Stimulated activated CD8-positive, alpha-beta memory T cell treated with anti-CD3 and anti-CD28 coated beads, Interleukin-12 subunit alpha, Interleukin-12 subunit beta, amount 100 ng/mL, for 24 hours (primary cell): Measurements from ENCODE around the gene VIPR2.

ENCODE experiments used
- DNase-seq: peaks from one replicate; pipeline ENCODE4 v3.0.0-alpha.2; 2020; ENCODE audit errors: extremely low read depth

Gene VIPR2

DNA sequence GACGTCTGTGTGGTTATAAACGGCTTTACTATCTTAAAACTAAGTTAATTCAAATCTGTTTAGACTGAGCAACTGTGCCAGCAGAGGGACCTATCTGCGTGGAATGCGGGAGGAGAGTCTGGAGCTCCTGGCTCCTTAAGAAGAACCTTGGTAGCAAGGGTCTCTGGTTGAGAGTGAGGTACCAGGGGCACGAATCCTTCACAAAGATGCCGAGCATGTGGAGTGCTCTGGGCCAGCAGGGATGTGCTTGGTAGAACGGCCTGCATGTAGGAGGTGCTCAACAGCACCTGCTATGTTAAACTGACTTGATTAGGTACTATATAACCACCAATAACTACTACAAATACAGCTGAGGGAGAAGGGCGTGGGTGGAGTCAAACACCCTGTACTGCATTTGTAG, 102.6 kb downstream of the VIPR2 start:
- DNase-seq = no peak

DNA sequence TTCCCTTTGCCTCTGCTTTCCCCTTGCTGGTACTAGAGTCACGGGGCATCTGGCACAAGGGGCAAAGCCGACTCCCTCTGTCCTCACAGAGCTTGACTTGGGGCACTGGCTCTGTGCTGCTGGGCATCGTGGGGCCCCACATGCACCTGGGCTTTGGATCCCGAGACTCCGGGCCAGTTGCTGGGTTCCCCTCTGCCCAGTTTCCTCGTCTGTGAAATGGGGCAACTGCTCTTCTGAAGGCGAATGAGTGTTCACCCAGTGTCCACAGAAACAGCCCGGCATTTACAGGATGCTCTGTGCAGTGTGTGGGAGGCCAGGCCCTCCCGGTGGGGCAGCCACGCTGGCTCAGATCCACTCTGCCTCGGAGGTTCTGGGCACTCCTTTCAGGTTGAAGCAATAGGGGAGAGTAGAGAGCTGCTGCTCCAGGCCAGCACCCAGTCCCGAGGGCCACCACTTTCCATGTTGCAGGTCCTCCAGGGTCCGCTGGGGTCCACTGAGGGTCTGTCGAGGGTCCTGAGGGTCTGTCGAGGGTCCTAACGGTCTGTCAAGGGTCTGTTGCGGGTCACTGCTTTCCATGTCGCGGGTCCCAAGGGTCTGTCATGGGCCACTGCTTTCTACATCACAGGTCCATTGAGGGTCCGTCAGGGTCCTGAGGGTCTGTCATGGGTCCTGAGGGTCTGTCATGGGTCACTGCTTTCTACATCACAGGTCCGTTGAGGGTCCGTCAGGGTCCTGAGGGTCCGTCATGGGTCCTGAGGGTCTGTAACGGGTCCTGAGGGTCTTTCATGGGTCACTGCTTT, 103.6 kb downstream of the VIPR2 start:
- DNase-seq = no peak

DNA sequence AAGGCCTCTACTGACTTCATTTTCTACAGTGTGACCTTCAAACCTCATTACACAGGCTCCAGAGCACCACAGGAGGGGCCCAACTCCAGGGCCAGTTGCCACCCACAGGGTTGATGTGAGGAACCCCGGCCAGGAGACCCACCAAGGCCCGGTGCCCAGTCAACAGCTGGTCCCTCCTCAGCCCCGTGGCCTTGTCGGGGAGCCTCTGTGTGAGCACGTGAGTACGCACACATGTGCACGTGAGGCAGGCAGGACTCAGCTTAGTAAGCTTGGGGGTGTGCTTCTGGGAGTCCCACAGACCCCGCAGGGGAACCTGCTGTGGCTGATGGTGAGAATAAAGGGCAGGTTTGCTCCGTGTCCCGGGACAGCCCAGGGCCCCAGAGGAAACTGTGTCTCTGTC, 104.5 kb downstream of the VIPR2 start:
- DNase-seq = no peak

DNA sequence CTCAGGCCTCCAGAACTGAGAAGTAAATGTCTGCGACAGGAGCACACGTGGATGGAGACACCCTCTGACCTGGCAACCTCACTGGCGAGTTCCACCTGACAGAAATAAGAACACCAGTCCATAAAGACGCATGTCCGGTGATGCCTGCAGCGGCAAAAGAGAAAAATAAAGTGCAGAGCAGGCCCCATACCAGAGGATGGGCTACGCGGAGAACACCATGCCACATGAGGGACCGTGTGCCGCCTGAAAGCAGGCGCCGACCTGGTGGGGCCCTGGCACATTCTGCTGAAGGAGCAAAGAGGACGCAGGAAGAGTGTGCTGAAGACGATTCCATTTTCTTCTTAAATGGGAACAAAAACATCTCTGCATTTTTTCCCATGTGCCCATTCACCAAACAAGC, 105.0 kb downstream of the VIPR2 start:
- DNase-seq = no peak

DNA sequence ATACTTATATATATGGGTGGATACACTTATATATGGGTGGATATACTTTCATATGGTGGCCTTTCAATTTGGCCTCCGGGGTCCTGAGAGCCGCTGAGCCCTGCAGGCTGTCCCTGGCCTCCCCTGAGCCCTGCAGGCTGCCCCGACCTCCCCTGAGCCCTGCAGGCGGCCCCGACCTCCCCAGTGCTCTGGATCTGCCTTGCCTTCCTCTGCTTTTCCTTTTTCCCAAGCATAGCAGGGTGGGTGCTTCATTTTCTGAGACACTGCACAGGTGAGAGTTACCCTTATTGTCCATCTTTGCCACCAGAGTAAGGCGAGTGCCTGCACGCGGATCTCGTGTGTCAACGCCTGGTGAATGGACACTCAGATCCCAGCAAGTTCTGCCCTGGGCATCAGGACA, 106.6 kb downstream of the VIPR2 start:
- no peak for DNase-seq

DNA sequence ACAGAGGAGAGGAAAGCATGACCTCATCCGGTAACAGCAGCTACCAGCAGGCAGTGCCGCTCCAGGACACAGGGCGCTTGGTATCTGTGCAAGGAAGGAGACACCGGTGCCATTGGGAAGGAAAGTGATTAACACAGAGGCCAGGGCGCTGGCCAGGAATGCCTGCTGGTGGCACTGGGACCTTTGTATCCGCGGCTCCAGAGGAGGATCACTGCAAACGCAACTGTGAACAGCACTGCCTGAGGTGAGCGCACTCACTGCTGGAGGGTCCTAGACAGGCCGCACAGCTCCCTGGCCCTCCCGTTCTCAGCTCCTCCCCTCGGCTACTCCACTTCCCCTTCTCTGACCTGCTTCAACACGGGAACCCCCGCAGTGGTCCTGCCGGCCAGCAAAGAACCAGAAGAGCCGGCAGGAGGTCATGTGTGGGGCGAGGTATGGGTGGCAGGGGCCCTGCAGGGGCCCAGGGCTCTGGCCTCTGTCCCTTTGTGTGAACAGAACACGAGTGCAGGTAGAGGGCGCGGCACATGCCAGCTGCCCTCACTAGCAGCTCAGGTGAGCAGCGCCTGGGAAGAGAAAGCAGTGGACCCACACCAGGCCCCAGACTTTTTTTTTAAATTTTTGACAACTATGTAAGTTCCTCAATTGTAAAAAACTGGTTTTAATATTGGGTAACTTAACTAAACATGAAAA, 107.6 kb downstream of the VIPR2 start:
- no peak for DNase-seq

DNA sequence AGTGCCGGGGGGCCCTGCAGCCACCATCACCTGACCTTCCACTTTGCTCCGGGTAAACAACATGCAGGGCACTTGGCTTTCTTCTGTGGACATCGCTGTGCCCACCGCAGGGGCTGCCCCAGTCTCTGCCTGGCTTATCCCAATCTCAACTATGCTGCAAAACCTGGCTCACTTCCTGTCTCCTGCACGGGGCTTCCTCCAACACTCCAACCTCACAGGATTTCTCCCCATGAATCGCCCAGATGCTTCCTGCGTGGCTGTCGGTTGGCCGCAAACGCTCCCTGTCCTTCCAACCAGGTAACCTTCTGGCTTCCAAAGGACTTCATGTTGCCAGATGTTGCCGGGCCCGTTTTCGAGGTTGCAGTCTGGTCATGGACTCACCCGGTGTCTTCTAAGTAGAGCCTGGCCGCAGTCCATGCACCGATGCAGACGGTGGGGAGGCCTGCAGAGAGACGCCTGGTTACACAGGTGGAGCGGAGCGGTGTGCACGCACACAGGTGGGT, 109.0 kb downstream of the VIPR2 start:
- DNase-seq = no peak

DNA sequence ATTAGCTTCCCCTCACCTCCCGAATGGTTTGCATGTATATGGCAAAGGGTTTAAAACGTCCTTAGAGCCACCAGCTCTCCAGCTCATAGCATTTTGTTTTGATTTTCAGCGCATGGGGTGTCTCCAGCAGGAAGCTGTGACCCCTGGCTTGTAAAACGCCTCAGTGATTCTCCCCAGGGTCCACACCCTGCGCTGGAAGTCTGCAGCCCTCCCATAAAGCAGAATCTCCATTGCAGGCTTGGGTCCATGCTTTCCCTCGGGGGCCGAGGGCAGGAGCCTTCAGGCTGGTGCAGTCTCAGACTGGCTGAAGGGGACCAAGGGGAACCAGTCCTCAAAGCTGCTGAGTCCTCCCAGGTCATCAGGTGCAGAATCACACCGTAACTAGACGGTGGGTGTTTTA, 109.7 kb downstream of the VIPR2 start:
- DNase-seq = no peak

DNA sequence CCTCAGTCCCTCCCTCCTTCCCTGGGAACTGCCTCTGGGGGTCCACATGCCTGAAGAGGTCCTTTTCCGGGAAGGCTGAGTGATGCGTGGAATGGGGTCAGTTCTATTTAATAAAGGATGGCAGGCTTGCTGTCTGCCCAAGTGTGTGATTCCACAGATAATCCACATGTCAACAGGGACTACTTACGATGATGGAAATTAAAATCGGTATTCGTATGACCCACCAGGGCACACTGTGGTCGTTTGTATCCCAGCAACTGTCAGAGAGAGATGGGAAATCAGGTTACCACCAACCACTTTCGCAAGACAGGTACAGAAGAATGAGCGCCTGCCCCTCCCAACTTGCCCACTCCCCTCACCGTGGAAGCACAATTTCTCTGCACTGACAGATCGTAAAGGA, 110.3 kb downstream of the VIPR2 start:
- DNase-seq = no peak

DNA sequence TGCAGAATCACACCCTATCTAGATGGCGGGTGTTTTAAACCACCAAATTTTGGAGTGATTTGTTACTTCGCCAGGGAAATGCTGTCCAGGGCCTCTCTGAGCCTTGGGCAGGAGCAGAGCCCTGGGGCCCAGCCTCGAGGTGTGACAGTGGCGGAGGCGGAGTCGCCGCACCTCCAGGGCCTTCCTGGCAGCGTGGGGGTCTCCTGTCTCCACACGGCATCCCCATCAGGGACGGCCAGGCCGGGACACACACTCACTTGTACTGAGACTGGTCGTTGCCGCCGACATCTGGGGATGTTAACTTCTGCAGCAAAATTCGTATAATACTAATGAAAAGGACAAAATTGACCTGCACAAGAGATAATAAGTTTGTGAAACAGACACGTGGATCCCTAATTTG, 110.7 kb downstream of the VIPR2 start:
- no peak for DNase-seq

DNA sequence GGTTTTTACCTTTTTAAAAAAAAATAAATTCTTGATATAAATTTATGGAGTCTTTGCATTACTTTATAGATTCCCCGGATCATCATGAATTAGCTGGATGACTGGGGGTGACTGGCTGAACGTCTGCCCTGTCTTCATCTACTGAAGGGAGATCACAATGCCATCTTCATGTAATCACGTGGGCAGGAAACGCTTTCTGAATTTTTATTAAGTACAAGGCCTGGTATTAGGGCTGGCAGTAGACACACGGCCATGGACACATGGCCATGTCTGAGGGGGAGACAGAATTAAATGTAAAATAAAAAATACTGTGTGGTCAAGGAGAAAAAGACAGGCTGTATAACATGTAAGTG, 111.2 kb downstream of the VIPR2 start:
- no peak for DNase-seq

DNA sequence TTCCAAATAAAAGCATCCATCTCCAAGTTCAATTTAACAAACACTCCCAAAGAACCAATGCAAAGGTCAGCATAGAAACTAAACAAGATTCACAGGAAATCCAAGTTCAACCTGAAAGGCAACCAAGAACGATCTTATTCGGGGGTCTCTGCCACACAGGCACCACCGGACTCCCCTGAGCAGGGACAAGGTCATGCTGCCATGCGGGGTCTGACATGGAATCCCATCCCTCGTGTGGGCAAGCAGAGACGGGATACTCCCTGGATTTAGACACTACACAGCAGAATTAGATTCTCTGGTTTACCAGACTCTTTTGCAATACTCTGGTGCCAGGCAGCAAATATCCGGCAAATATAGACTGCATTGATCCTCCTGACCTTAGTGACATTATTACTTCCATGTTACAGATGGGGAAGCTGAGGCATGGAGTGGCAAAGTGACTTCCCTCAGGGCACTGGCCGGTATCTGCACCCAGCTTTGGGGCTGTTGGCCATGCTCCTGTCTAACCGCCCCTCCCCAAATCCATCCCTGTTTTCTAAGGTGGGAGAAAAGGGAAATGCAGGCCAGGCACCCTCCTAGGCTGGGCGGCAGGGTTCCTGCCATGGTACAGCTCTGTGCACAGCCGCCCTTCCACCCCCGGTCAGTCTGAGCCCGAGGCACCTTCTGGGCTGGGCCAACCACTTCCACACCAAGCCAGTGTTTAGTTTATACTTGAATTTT, 111.8 kb downstream of the VIPR2 start:
- no peak for DNase-seq

DNA sequence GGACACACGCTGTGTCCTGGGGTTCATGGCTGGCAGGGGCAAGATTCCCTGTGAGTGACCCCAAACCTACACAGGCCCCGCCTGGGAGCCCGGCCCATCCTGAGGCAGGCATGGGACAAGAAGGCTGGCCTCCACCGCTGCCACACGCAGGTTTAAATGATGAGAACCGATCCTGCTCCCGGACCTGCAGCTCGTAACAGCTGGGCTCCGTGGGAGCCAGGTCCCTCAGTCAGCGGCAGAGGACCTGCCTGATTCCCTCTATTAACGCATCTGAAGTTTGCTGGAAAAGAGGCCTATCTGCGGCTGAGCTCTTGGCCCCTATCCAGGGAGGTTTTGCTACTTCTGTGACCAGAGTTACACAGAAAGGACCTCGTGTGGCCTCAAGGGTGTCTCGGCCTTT, 112.3 kb downstream of the VIPR2 start:
- DNase-seq = no peak

DNA sequence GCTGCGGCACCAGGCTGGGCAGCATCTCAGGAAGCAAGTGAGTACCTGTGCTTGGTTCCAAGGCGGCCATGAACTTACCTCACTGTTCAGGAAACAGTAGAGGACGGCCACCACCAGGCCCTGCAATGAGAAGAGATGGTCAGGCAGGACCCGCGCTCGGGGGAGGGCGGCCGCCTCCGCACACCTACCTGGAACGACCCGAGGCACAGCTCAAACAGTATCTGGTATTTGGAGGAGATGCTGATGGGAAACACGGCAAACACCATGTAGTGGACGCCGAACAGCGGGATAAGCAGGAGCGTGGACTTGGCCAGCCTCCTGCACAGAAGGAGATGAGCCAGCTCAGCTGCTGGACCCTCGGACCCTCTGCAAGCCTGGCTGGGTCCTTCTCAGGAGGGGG, 112.9 kb downstream of the VIPR2 start:
- DNase-seq = no peak

DNA sequence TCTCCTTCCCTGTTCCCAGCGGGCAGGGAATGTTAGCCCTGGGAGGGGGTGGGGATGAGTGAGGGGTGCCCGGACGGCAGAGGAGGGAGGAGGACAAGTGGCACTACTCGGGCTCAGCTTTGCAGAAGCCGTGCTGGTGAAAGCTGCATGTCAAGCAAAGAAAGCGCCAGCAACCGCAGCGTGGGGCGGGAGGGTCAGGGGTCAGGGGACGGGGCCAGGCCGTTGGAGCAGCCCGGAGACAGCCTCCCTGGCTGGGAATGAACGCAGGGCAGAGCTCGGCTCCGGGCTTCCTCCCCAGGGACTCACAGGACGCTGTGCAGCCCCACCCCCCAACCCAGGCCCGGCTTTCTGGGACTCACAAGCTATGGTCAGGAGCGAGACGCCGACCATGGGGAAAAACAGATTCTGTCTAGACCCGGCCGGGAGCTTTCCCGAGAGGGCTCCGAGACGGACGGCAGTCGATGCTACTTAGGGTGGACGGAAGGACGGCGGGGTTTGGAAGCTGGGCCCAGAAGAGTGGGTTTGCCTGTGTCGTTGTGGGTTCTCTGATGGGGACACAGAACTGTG, 113.4 kb downstream of the VIPR2 start:
- no peak for DNase-seq

DNA sequence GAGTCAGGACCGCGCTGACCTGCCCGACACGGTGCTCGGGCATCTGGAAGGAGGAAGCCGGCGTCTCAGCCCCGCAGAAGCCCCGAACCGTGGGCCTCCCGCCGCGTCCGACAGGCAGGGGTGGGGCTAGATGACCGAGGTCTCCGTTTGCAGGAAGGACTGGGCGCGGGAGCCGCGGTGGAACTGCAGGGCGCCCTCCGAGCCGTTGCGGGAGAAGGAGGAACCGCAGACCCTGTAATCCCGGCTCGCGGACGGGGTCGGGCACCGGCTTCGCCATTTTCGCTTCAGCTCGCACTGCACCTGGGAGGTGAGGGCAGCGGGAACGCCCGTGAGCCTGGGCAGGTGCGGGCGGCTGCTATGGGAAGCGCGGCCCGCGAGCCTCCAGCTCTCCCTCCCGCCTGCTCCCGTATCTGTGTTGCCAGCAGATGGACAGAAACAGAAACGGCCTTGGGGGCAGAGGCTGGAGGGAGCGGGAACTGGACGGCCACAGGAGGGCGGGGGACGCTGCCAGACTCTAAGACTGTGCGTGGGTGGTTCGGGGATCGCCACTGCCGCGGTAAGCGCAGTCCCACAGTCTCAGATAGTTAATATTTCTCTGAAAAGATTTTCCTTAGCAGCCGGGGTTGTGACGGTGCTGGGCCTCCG, 114.1 kb downstream of the VIPR2 start:
- no peak for DNase-seq

DNA sequence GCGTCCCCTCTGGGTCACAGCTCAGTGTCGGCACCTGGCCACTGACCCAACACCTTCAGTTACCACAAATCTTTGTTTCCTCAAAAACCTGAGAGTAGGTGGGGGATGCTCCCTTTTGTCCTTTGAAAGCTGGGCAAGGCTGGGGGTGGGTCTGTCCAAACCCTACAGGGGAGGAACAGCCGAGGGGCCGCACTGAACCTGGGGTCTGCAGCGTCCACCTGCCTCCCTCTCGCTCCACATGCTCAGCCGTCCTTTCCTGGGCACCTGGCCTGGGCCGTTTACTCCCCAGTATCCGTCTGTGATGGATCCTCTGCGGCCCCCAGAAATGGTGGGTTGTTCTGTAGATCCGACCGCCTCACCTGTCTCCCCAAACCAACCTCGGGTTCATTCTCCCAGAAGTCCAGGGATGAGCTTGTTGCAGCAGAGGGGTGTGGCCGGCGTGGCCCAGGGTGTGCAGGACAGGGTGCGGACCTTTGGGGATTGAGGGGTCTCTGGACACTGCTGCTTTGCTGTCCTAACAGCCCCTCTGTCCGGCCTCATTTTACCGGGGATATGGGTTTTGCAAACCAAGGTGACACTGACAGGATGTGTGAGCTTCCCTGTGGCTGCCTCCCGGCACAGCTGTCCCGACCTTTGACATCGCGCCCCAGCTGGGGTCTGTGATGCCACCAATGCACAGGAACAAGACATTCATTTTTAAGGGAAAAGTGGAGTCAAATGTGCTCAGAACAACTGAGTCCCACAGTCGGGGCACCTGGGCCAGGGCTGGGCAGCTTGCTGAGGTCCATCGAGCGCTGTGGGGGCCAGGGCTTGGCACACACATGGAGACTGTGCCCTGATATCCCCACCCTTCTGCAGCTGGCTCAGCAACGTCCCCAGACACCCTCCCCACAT, 115.9 kb downstream of the VIPR2 start:
- no peak for DNase-seq

DNA sequence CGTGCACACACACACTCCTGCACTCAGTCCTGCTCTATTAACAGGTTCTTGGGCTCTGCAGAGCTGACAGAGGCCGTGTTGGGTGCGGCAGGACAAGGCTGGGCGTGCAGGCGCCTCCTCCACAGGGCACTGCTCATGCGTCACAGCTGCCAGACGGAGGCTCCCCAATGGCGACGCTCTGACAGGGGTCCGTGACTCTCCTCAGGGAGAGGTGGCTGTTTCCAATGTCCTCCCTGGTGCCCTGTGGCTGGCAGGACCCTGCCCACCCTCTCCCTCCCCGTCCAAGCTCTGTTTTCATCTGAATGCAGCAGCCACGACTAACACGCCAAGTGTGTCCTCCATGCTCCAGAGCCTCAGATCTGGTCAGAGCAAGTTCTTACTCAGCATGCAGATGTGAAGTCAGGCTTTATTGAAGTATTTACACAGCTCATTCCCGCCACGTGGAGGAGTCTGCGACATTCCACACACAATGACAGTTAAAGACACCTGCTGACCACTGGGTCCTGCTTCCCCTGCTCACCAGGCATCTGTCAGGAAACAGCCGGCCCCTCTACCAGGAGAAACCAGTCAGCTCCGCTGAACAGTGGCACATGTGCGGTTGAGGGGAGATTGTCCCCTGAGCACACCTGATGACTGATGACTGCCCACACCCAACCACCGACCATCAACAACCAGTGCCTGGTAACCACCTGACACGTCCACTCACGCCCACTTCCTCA, 116.7 kb downstream of the VIPR2 start:
- DNase-seq = no peak

DNA sequence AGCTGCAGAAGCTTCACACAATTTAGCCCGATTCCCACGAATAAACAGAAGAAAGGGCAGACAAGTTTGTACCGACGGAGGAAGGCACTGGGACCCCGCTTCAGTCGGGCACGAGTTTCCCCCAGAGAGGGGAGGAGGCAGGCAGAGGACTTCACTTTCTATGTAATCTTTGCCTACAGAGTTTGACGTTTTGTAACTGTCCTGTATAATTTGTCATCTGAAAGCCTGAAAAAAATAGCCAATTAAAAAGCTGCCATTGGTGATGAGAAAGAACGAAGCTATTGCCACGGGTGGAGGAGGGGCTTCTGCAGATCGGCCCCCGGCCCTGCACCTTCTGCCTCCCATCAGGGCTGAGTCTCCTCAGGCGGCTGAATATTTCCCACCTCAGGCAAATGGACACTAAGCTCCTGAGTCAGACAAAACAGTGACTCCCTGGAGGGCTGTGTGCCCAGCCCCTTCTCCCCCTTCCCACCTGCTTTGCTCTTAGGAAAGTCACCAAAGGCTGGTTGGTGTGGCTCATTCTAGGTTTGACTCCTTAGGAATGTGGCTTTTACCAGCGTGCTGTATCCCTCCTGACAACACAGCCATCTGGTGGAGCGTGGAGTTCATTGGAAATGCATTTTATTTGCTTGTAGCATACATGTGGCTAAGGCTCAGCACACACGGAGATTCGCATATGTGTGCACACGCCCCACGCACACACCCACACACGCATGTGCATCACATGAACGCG, 117.4 kb downstream of the VIPR2 start:
- no peak for DNase-seq
